Measurements from ENCODE around the gene TLE2. TPM values are rescaled to one million over a fixed set of nuclear protein-coding genes. Genes with fewer than 3 reads are reported as not detected.
A peak's percentile ranks its signal among the peaks of the same experiment; 100 is the strongest.

Gene TLE2
- total and polyA plus RNA-seq, 9 of the 15 experiments (the other 6 are each of a cell fraction or from before 2014, with no cell fraction given): 0.35 to 13.1 (median 6.2) TPM

GRCh38 chr19:3062165-3063105 is 33.4 kb upstream of the TLE2 start, which contains the start of gene TLE5 (continued):
- TF ChIP-seq ZBTB11 (CRISPR knock-in tag; IDR thresholded peaks at IDR 0.05) (peak in 1 of 3 experiments; percentile 46; a peak in 1 of 6 replicates), CHD1 (IDR thresholded peaks at IDR 0.05; ENCODE audit: low read length) (peak; percentile 59), ZNF584 (CRISPR knock-in tag; IDR thresholded peaks at IDR 0.05; ENCODE audit: low read depth) (peak; percentile 39; the same call in 1 of the 2 replicates), ZNF347 (CRISPR knock-in tag; IDR thresholded peaks at IDR 0.05; ENCODE audit: low read depth) (no peak), YY1 (IDR thresholded peaks at IDR 0.05; ENCODE audit: borderline replicate concordance in 1 of 3, control insufficient read depth in 1 of 3, extremely low read depth in 1 of 3, insufficient read depth in 3 of 3, insufficient read length in 1 of 3, insufficient replicate concordance in 2 of 3, low read depth in 1 of 3, low read length in 2 of 3) (peak; percentile 30 to 85 (median 78)), ADNP (tag; IDR thresholded peaks at IDR 0.05) (no peak), VEZF1 (CRISPR knock-in tag; IDR thresholded peaks at IDR 0.05) (peak; percentile 89), L3MBTL2 (IDR thresholded peaks at IDR 0.05) (peak; percentile 31; the same call in 1 of the 2 replicates), MAX (CRISPR knock-in tag; IDR thresholded peaks at IDR 0.05) (peak; percentile 30; the same call in 1 of the 2 replicates), KLF13 (tag; IDR thresholded peaks at IDR 0.05; ENCODE audit: borderline replicate concordance, low read depth) (no peak)
